Testis (tissue), 3 donors: Measurements from ENCODE around the gene KCNG2. TPM values are rescaled to one million over a fixed set of nuclear protein-coding genes. Genes with fewer than 3 reads are reported as not detected.

Experiments
- DNase-seq: peaks from one replicate; pipeline ENCODE4 v3.0.0-alpha.2; 2019
- H3K27ac ChIP-seq, 2 donors: fragments of 200-600 bp; sonication (generic); one replicate each; pipeline ENCODE4 v1.5.1; 2019
- H3K27me3 ChIP-seq: fragments of 200-600 bp; sonication (generic); one replicate; pipeline ENCODE4 v1.5.1; 2019
- H3K36me3 ChIP-seq: fragments of 200-600 bp; sonication (generic); one replicate; pipeline ENCODE4 v1.5.1; 2017; ENCODE audit warnings: low read depth; ENCODE audit errors: missing control alignments
- H3K4me1 ChIP-seq: fragments of 200-600 bp; sonication (generic); one replicate; pipeline ENCODE4 v1.5.1; 2019
- H3K4me3 ChIP-seq, 2 donors: fragments of 200-600 bp; sonication (generic); one replicate each; pipeline ENCODE4 v1.5.1; 2017 to 2019
- H3K9me3 ChIP-seq: fragments of 200-600 bp; sonication (generic); one replicate; pipeline ENCODE4 v1.5.1; 2017
- POLR2A ChIP-seq: fragments of 450-650 bp; IDR thresholded peaks from one replicate; pipeline ENCODE4 v1.6.1; 2017; ENCODE audit warnings: antibody characterized with exemption, mild to moderate bottlenecking, moderate library complexity
- WGBS, 2 donors: methylation state at CpG; one replicate each; pipeline ENCODE4 v1.1.5; 2018; 5-methylcytosine and 5-hydroxymethylcytosine counted together
- intact Hi-C: fragments of 100-400 bp; cut with DNase I; formaldehyde crosslinking; loops from one replicate; pipeline ENCODE4 v1.15.1; 2023; ENCODE audit warnings: low total_unique reads
- polyA plus RNA-seq: library from polyadenylated mRNA; stranded (reverse); fragments of 350-450 nt; fragmentation: Illumina TruSeq; extraction: RNeasy Lipid Tissue Mini Kit (QIAGEN cat#74804); gene quantifications from one replicate; pipeline ENCODE4 v1.2.3, GENCODE V29; 2014; ENCODE audit warnings: low read depth, low replicate concordance; ENCODE audit not compliant: insufficient read depth
- total RNA-seq, 2 donors: library from RNA; depleted of rRNA; stranded (reverse); fragments of >200 nt; gene quantifications; one replicate each; pipeline ENCODE4 v1.2.3, GENCODE V29; 2016
- TF ChIP-seq, protein P1 (sequence below), 3 experiments: fragments of 450-650 bp in 2 of 3; fragments of 200-600 bp in 1 of 3; sonication (generic) in 1 of 3; IDR thresholded peaks; one replicate each; pipeline ENCODE4 v1.5.1; 2016 to 2019; ENCODE audit warnings: antibody characterized with exemption in 3 of 3, mild to moderate bottlenecking in 2 of 3, moderate library complexity in 1 of 3

Gene KCNG2
- total and polyA plus RNA-seq, 3 donors from 2014 or later, result 0.50 to 7.6 (median 7.2) TPM

DNA sequence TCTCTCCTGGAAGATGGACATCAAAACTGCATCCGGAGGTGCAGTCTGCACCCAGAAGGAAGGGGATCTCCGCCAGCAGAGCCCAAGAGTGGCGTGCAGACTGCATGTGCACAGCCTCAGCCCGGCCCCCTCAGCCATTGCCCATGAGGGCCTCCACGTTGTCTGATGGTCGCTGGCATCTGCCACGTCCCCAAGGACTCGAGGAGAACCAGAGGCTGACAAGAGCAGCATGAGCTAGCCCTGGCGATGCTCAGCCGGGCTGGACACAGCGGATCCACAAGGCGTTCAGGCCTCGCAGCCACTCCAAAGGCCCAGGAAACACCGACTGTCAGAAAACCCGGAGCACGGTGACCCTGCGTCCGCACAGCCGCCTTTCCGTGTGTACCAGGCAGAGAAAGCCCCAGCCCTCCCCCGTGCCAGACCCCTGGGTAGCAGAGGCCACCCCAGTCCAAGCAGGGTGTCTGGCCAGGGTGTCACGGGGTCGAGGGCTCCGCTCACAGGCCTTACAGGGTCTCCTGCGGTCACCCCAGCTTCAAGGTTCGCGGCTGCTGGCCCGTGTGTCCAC lies 105.4 kb downstream of the KCNG2 start:
- TF ChIP-seq, protein P1, sequence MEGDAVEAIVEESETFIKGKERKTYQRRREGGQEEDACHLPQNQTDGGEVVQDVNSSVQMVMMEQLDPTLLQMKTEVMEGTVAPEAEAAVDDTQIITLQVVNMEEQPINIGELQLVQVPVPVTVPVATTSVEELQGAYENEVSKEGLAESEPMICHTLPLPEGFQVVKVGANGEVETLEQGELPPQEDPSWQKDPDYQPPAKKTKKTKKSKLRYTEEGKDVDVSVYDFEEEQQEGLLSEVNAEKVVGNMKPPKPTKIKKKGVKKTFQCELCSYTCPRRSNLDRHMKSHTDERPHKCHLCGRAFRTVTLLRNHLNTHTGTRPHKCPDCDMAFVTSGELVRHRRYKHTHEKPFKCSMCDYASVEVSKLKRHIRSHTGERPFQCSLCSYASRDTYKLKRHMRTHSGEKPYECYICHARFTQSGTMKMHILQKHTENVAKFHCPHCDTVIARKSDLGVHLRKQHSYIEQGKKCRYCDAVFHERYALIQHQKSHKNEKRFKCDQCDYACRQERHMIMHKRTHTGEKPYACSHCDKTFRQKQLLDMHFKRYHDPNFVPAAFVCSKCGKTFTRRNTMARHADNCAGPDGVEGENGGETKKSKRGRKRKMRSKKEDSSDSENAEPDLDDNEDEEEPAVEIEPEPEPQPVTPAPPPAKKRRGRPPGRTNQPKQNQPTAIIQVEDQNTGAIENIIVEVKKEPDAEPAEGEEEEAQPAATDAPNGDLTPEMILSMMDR (IDR thresholded peaks at IDR 0.05), result no peak
- TF ChIP-seq POLR2A, result no peak
- peaks cover 7% of the 10 kb centered on the region for H3K4me1 ChIP-seq
- H3K27ac ChIP-seq, result no peak overlapping the region
- no peaks in the 10 kb centered on the region for H3K27me3 ChIP-seq
- 95 to 96% methylated on average over 5 to 28 of the region's 28 CpGs for WGBS, 2 donors
- no peak for DNase-seq
- no peaks in the 10 kb centered on the region for H3K9me3 ChIP-seq
- H3K4me3 ChIP-seq, result no peak overlapping the region
- intact Hi-C loops, result no loop called here
- no peaks in the 10 kb centered on the region for H3K36me3 ChIP-seq

DNA sequence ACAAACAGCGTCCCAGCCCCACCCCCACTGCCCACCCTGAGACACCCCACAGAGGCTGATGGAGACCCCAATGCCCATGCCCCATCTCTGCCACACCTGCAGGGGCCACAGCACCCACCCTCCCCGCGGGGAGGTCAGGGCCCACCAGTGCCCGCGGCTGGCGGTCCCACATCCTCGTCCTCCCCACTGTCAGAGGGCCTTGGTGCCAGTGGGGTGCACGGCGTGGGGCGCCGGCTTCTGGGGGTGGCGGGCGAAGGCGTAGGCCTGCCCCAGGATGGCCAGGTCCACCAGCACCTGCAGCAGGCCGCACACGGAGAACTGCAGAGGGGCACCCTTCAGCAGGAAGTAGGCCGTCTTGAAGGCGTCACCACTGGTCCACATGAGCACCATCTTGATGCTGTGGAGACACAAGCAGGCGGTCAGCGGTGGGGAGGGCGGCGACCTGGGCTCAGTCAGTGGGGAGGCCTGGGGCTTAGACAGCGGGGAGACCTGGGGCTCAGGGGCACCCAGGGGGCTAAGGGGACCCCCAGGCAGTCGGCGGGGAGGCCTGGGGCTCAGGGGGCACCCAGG lies 106.1 kb downstream of the KCNG2 start:
- intact Hi-C loops, result no loop called here
- peak; percentile 8 for DNase-seq
- H3K36me3 ChIP-seq, result no peaks in the 10 kb centered on the region
- no peaks in the 10 kb centered on the region for H3K27me3 ChIP-seq
- no peak overlapping the region for H3K4me3 ChIP-seq
- H3K9me3 ChIP-seq, result no peaks in the 10 kb centered on the region
- H3K4me1 ChIP-seq, result peaks cover 7% of the 10 kb centered on the region
- H3K27ac ChIP-seq, result no peak overlapping the region
- TF ChIP-seq, protein P1 (IDR thresholded peaks at IDR 0.05), result no peak
- TF ChIP-seq POLR2A, result no peak
- 91% methylated on average over 14 to 25 of the region's 25 CpGs for WGBS, 2 donors

DNA sequence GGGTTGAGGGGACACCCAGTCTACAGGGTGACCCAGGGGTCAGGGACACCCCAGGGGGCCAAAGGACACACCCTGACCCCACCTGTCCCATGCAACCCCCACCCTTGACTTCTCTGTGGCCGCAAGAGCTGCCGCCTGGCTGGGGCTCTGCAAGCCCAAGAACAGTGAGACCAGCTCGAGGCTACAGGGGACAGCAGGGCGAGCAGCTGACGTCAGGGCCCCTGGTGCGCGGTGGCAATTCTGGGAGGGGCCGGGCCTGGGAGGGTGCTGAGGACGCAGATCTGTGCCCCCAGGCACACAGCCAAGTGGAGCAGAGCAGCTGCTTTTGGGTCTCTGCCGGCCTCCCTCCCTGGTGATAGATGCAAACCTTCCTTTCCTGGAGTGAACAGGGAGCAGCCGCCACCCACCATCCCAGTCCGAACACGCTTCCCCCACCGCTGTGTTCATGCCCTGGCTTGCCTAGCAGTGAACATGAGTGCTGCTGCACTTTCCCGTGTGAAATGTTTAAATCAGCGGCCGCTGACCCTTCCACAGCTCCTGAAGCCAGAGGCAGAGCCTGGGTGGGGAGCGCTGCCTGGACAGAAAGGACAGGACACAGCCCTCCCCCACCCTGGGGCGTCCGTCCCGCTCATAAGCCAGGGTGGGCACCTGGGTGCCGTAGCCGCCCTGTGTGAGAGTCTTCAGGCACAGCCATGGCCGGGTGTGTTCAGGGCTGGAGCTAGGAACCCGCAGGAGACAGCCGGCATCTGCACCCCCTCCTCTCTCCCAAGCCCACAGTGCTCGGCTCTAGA lies 106.8 kb downstream of the KCNG2 start:
- DNase-seq, result peak; percentile 12
- Histone ChIP-seq H3K4me3 (no peak overlapping the region), H3K36me3 (no peaks in the 10 kb centered on the region), H3K9me3 (no peaks in the 10 kb centered on the region), H3K27me3 (no peaks in the 10 kb centered on the region), H3K4me1 (peaks cover 7% of the 10 kb centered on the region), H3K27ac (no peak overlapping the region)
- intact Hi-C loops, result no loop called here
- no peak for TF ChIP-seq POLR2A
- TF ChIP-seq, protein P1 (IDR thresholded peaks at IDR 0.05), result no peak
- whole genome bisulfite sequencing, 2 donors, result 96 to 99% methylated on average over 9 to 27 of the region's 27 CpGs

DNA sequence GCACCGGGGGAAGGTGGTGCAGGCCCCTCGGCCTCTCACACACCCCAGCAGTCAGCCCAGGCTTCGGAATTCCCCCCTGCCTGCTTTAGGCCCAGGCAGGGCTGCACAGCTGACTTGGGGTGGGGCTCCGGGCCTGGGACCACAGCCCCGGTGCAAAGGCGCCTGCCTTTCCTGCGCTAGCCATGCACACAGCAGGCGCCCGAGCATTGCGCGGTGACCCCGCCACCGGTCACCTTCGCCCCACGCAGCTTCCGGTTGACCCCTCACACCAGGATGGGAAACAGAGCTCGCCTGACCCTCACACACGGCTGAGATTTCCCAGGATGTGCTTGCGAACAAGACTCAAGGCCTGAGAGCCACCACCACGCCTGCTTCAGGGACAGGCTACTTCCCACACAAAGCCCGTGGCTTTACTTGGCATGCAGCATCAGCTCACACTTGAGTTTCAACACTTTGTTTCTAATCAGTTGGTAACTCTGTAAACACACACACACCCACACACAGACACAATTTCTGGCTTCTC lies 107.7 kb downstream of the KCNG2 start:
- Histone ChIP-seq H3K4me1 (peaks cover 7% of the 10 kb centered on the region), H3K27ac (no peak overlapping the region), H3K27me3 (no peaks in the 10 kb centered on the region), H3K9me3 (no peaks in the 10 kb centered on the region), H3K4me3 (no peak overlapping the region), H3K36me3 (no peaks in the 10 kb centered on the region)
- DNase-seq, result peak; percentile 67
- WGBS, 2 donors, result 76 to 84% methylated on average over 9 to 21 of the region's 21 CpGs
- TF ChIP-seq POLR2A, result no peak
- TF ChIP-seq, protein P1 (IDR thresholded peaks at IDR 0.05), result no peak
- intact Hi-C loops, result no loop called here
